Pancreas (tissue), 10 donors: Measurements from ENCODE around the gene BAZ2B. TPM values are rescaled to one million over a fixed set of nuclear protein-coding genes. Genes with fewer than 3 reads are reported as not detected.

ENCODE experiments used
- ATAC-seq, 4 donors: fragments of 200-7000 bp; cut with Tn5 transposase; one replicate each; pipeline versions ENCODE4 v1.8.0 to v1.9.1; 2020; ENCODE audit warnings: mild to moderate bottlenecking in 4 of 4, moderate library complexity in 4 of 4
- DNase-seq, 6 donors: peaks; one replicate each; pipeline ENCODE4 v3.0.0-alpha.2; 2020
- FAIRE-seq: peaks from 2 replicates; lab custom pipeline; 2012; peaks lifted over from hg19 to GRCh38; lab: Jason Lieb, UNC
- H3K27ac ChIP-seq, 4 donors: fragments of 200-600 bp; sonication (generic); 1 replicate in 3 of 4; 2 replicates in 1 of 4; pipeline versions ENCODE4 v1.5.0 to v1.8.0; 2020
- H3K27me3 ChIP-seq, 4 donors: fragments of 200-600 bp; one replicate each; pipeline ENCODE4 v1.8.0; 2021
- H3K36me3 ChIP-seq, 3 donors: fragments of 200-600 bp; sonication (generic) in 1 of 3; one replicate each; pipeline versions ENCODE4 v1.5.0 to v1.8.0; 2020 to 2021
- H3K4me1 ChIP-seq, 3 donors: fragments of 200-600 bp; one replicate each; pipeline ENCODE4 v1.8.0; 2021
- H3K4me3 ChIP-seq, 4 donors: fragments of 200-600 bp; sonication (generic) in 2 of 4; one replicate each; pipeline versions ENCODE4 v1.5.0 to v1.8.0; 2020 to 2021
- H3K9me3 ChIP-seq, 4 donors: fragments of 200-600 bp; one replicate each; pipeline ENCODE4 v1.8.0; 2021
- CTCF ChIP-seq, 4 donors: fragments of 200-600 bp; sonication (generic) in 3 of 4; IDR thresholded peaks; one replicate each; pipeline versions ENCODE4 v1.5.0 to v1.8.0; 2021; ENCODE audit warnings: antibody characterized with exemption in 4 of 4
- WGBS, 2 donors: extraction: QIAGEN DNeasy Blood & Tissue Kit; methylation state at CpG; one replicate each; pipeline ENCODE4 v1.1.7; 2013; 5-methylcytosine and 5-hydroxymethylcytosine counted together
- intact Hi-C, 3 donors: fragments of 100-400 bp; cut with DNase I; formaldehyde crosslinking; loops; one replicate each; pipeline versions ENCODE4 v1.11.1 to v1.14.2; 2022
- polyA plus RNA-seq, 2 donors: library from polyadenylated mRNA; stranded (reverse); fragments of 200-250 nt; gene quantifications; one replicate each; pipeline ENCODE4 v1.2.3, GENCODE V29; 2013
- total RNA-seq, 6 donors: library from RNA; stranded (reverse); fragmentation: NEBNext Ultra II Directional in 4 of 6; extraction: Animal tissue kit (Norgen Biotek cat#: 25700) in 4 of 6; gene quantifications; one replicate each; pipeline versions ENCODE4 v1.2.1 to v1.2.4, GENCODE V29; 2021 to 2023
- donor health status: healthy with polysubstance abuse.
- donor health status: DM: no; HTN: no; CAD: no; lungs with moderate emphysema.
- donor health status: DM: no; HTN: no; CAD: no.
- donor health status: control.
- donor health status: control.
- donor health status: Bipolar disorder and iron deficiency.
- donor health status: DM: yes; HTN: yes; CAD: no.
- donor health status: DM: no; HTN: no; CAD: no.
- donor health status: DM: no; HTN: no; CAD: no.
- donor health status: DM: yes; HTN: yes; CAD: no.

Gene BAZ2B
- total and polyA plus RNA-seq, 8 donors = 14.4 to 52.1 (median 34.4) TPM

- no peak overlapping the region for H3K4me3 ChIP-seq
- no peak for DNase-seq
- H3K9me3 ChIP-seq = no peaks in the 10 kb centered on the region
- intact Hi-C loops = no loop called here
- peak in 1 of 4 donors; percentile 24 for ATAC-seq
- TF ChIP-seq CTCF (IDR thresholded peaks at IDR 0.05) = no peak
- H3K27ac ChIP-seq = no peak overlapping the region
- no peaks in the 10 kb centered on the region for H3K27me3 ChIP-seq
- H3K36me3 ChIP-seq = no peaks in the 10 kb centered on the region
- FAIRE-seq = no peak
- H3K4me1 ChIP-seq = peaks cover 0 to 12% (median 3%) of the 10 kb centered on the region in 3 donors
Observed at GRCh38 chr2:159454185-159454584, 162.2 kb downstream of the BAZ2B start.

GRCh38 chr2:159450180-159450579, 166.2 kb downstream of the BAZ2B start:
- Histone ChIP-seq H3K27ac (no peak overlapping the region), H3K4me3 (no peak overlapping the region), H3K9me3 (no peaks in the 10 kb centered on the region), H3K36me3 (peaks cover 0 to 20% (median 15%) of the 10 kb centered on the region in 3 donors), H3K4me1 (peaks cover 0 to 6% (median 0%) of the 10 kb centered on the region in 3 donors), H3K27me3 (no peaks in the 10 kb centered on the region)
- DNase-seq (no peak), ATAC-seq (no peak), FAIRE-seq (no peak)
- intact Hi-C loops = no loop called here
- TF ChIP-seq CTCF (IDR thresholded peaks at IDR 0.05) = no peak
- 96% methylated on average over 3 of the region's 3 CpGs for WGBS, 2 donors

DNA sequence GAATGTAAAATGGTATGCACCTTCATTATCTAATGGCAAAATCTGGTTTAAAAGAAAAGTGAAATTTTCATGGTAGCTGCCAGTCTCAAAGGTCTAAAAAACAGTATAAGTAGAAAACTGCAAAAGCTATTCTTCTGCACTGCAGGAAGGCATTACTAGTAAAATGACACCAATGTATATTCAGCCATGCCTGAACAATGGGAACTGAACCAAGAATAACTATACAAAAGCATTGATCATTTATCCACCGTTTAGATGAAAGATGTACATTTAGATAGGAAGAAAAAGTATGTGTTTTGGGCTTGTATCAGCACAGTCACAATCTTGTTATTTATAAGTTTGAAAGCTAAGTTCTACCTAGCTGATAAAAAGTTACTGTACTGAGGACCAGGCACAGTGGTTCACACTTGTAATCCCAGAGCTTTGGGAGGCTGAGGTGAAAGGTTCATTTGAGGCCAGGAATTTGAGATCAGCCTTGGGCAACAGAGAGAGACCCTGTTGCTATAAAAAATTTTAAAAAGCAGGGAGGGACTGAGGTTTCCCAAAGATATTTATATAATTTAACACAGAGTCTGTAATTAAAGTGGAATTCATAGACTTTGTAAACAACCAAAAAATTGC, 166.7 kb downstream of the BAZ2B start:
- Histone ChIP-seq H3K4me3 (no peak overlapping the region), H3K27ac (no peak overlapping the region), H3K4me1 (peaks cover 0 to under 1% (median 0%) of the 10 kb centered on the region in 3 donors), H3K9me3 (no peaks in the 10 kb centered on the region), H3K36me3 (peaks cover 0 to 25% (median 18%) of the 10 kb centered on the region in 3 donors), H3K27me3 (no peaks in the 10 kb centered on the region)
- FAIRE-seq (no peak), DNase-seq (no peak), ATAC-seq (no peak)
- intact Hi-C loops = no loop called here
- TF ChIP-seq CTCF (IDR thresholded peaks at IDR 0.05) = no peak
- 0% methylated on average over 1 of the region's 1 CpG for WGBS, 2 donors

GRCh38 chr2:159446817-159447216, 169.5 kb downstream of the BAZ2B start:
- no peaks in the 10 kb centered on the region for H3K4me1 ChIP-seq
- no peak overlapping the region for H3K4me3 ChIP-seq
- ATAC-seq = no peak
- no peak for TF ChIP-seq CTCF (IDR thresholded peaks at IDR 0.05)
- peaks cover 0 to 30% (median 24%) of the 10 kb centered on the region in 3 donors for H3K36me3 ChIP-seq
- no peaks in the 10 kb centered on the region for H3K27me3 ChIP-seq
- no peak overlapping the region for H3K27ac ChIP-seq
- 92 to 93% methylated on average over 2 of the region's 2 CpGs for WGBS, 2 donors
- H3K9me3 ChIP-seq = no peaks in the 10 kb centered on the region
- FAIRE-seq = no peak
- no peak for DNase-seq
- intact Hi-C loops = no loop called here

DNA sequence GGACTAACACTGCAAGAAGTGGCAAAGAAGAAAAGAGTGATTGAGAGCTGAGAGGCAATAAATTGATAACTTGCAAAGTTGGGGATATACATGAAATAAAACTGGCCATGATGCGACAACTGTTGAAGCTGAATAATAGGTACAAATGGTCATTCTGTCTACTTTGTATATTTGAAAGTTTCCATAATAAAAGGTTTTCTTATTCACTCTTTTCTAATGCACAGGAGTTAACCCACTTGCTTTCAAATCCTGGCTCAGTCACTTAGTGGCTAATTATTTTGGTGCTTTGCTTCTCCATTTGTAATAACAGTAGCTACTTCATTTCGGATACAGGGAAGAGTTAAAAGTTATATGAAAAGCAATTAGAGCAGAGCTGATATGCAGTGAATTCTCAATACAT, 170.1 kb downstream of the BAZ2B start:
- DNase-seq (no peak), ATAC-seq (no peak), FAIRE-seq (no peak)
- Histone ChIP-seq H3K27me3 (no peaks in the 10 kb centered on the region), H3K4me1 (peaks cover 0 to 1% (median 0%) of the 10 kb centered on the region in 3 donors), H3K36me3 (peaks cover 0 to 30% (median 24%) of the 10 kb centered on the region in 3 donors), H3K27ac (no peak overlapping the region), H3K4me3 (no peak overlapping the region), H3K9me3 (no peaks in the 10 kb centered on the region)
- intact Hi-C loops = no loop called here
- no peak for TF ChIP-seq CTCF (IDR thresholded peaks at IDR 0.05)
- 92 to 93% methylated on average over 2 of the region's 2 CpGs for WGBS, 2 donors
